HepG2 (cell line): ENCODE results near the gene COMMD4. TPM values are rescaled to one million over a fixed set of nuclear protein-coding genes. Genes with fewer than 3 reads are reported as not detected.

Experiments
- ETS1 ChIP-seq: sonication (generic); formaldehyde crosslinking; IDR thresholded peaks from 2 replicates; pipeline ENCODE4 v1.4.0; 2020; ENCODE audit warnings: missing genetic modification reagents
- HOMEZ ChIP-seq: IDR thresholded peaks from 2 replicates; pipeline ENCODE4 v1.6.1; 2016; ENCODE audit warnings: low read depth
- MEF2D ChIP-seq: sonication (generic); formaldehyde crosslinking; IDR thresholded peaks from 2 replicates; pipeline ENCODE4 v1.5.1; 2020; ENCODE audit warnings: mild to moderate bottlenecking, missing genetic modification reagents
- NFAT5 ChIP-seq: sonication (generic); formaldehyde crosslinking; IDR thresholded peaks from 2 replicates; pipeline ENCODE4 v1.4.0; 2020; ENCODE audit warnings: missing genetic modification reagents
- PAX8 ChIP-seq: sonication (generic); formaldehyde crosslinking; IDR thresholded peaks from 2 replicates; pipeline ENCODE4 v1.8.0; 2022; ENCODE audit warnings: mild to moderate bottlenecking, missing genetic modification reagents, borderline replicate concordance
- PAXIP1 ChIP-seq: sonication (generic); formaldehyde crosslinking; conservative IDR thresholded peaks from 2 replicates; pipeline ENCODE4 v1.4.0; 2020; ENCODE audit warnings: mild to moderate bottlenecking, missing genetic modification reagents, moderate library complexity
- ZNF276 ChIP-seq: sonication (generic); formaldehyde crosslinking; IDR thresholded peaks from 2 replicates; pipeline ENCODE4 v1.4.0; 2020; ENCODE audit warnings: mild to moderate bottlenecking, low read depth, missing genetic modification reagents
- ZNF432 ChIP-seq: sonication (generic); formaldehyde crosslinking; IDR thresholded peaks from 2 replicates; pipeline ENCODE4 v1.5.0; 2020; ENCODE audit warnings: missing genetic modification reagents, mild to moderate bottlenecking, borderline replicate concordance
- ZNF687 ChIP-seq: sonication (generic); formaldehyde crosslinking; IDR thresholded peaks from 2 replicates; pipeline ENCODE4 v1.5.1; 2020; ENCODE audit warnings: mild to moderate bottlenecking, missing genetic modification reagents, moderate library complexity
- polyA plus RNA-seq, 8 experiments: library from polyadenylated mRNA; depleted of rRNA in 3 of 8; stranded (reverse) in 7 of 8; unstranded in 1 of 8; fragments of >200 nt; fragmentation: Illumina TruSeq in 4 of 8; extraction: Trizol in 4 of 8; gene quantifications; 2 replicates each; pipeline versions ENCODE4 v1.2.1 to v1.2.3, GENCODE V29; 2011 to 2016; ENCODE audit warnings: low read depth in 4 of 8, missing spikeins in 1 of 8, mixed read lengths in 1 of 8; ENCODE audit not compliant: insufficient read depth in 1 of 8
- total RNA-seq, 5 experiments: library from RNA; depleted of rRNA; stranded (reverse); fragments of >200 nt; fragmentation: Illumina TruSeq; extraction: Trizol; gene quantifications; 2 replicates each; pipeline ENCODE4 v1.2.3, GENCODE V29; 2016; ENCODE audit warnings: low read depth in 1 of 5

Gene COMMD4
- total and polyA plus RNA-seq, 2 of the 13 experiments (the other 11 are each of a cell fraction or from before 2014, with no cell fraction given), result 45.8 to 89.9 TPM

GRCh38 chr15:75369897-75370581, 34.2 kb downstream of the COMMD4 start (continued):
- TF ChIP-seq ZNF687 (CRISPR knock-in tag) (peak; percentile 42), NFAT5 (no peak), ZNF276 (CRISPR knock-in tag) (no peak), PAX8 (CRISPR knock-in tag) (no peak), MEF2D (no peak), ZNF432 (CRISPR knock-in tag) (no peak), HOMEZ (CRISPR knock-in tag) (no peak), PAXIP1 (CRISPR knock-in tag) (peak; percentile 44; the same call in 1 of the 2 replicates), ETS1 (CRISPR knock-in tag) (no peak)
